K562 (cell line): ENCODE measurements around the gene AFF2. TPM values are rescaled to one million over a fixed set of nuclear protein-coding genes. Genes with fewer than 3 reads are reported as not detected.

ENCODE experiments used
- ATAC-seq: fragments of 200-7000 bp; cut with Tn5 transposase; 3 replicates; pipeline ENCODE4 v1.9.1; 2020; ENCODE audit warnings: moderate library complexity
- BruUV-seq: library from RNA; stranded (reverse); fragments of 400-500 nt; replicated peaks from 2 replicates; lab custom pipeline; 2021; lab: Mats Ljungman, UMichigan
- CTCF ChIA-PET: fragments of 300-600 bp; formaldehyde crosslinking; extraction: SDS; loops from one replicate; lab custom pipeline; 2021; ENCODE audit warnings: low intra/inter-chr PET ratio; lab: Yijun Ruan, JAX
- POLR2A ChIA-PET: fragments of 300-600, 350-650 bp; sonication (Branson Sonifier 250); formaldehyde crosslinking; extraction: SDS; loops from one replicate; lab custom pipeline; 2021; ENCODE audit warnings: antibody characterized with exemption, inconsistent platforms; lab: Yijun Ruan, JAX
- DNase-seq, 4 experiments: peaks; one replicate each; pipeline versions ENCODE4 v3.0.0 to v3.0.0-alpha.2; 2011 to 2018; ENCODE audit warnings: low spot score in 3 of 4, mixed read lengths in 3 of 4; ENCODE audit errors: extremely low read depth in 1 of 4
- FAIRE-seq: peaks from 2 replicates; lab custom pipeline; 2011; peaks lifted over from hg19 to GRCh38; lab: Jason Lieb, UNC
- H2AFZ ChIP-seq: 2 replicates; pipeline ENCODE4 v1.6.0; 2011; ENCODE audit warnings: low read depth, low read length, control low read depth, inconsistent platforms
- H3K27ac ChIP-seq: fragments of 200-600 bp; 3 replicates; pipeline ENCODE4 v1.8.0; 2011; ENCODE audit warnings: low read depth, mild to moderate bottlenecking, control low read depth, inconsistent platforms, low read length, moderate library complexity, mixed read lengths; ENCODE audit errors: extremely low read depth
- H3K27me3 ChIP-seq, 2 experiments: fragments of 300-600 bp in 1 of 2; 2 replicates in 1 of 2; 3 replicates in 1 of 2; pipeline versions ENCODE4 v1.6.0 to v1.8.0; 2011; ENCODE audit warnings: inconsistent platforms in 2 of 2, low read length in 2 of 2, mild to moderate bottlenecking in 1 of 2, mixed read lengths in 1 of 2, moderate library complexity in 1 of 2; ENCODE audit not compliant: control insufficient read depth in 2 of 2, insufficient read depth in 2 of 2
- H3K36me3 ChIP-seq: fragments of 300-600 bp; 3 replicates; pipeline ENCODE4 v1.8.0; 2011; ENCODE audit warnings: mild to moderate bottlenecking, low read length, inconsistent platforms; ENCODE audit not compliant: control insufficient read depth, insufficient read depth
- H3K4me1 ChIP-seq, 2 experiments: fragments of 200-600 bp in 1 of 2; replicated peaks in 1 of 2; 2 replicates in 1 of 2; 3 replicates in 1 of 2; pipeline versions ENCODE4 v1.5.1 to v1.8.0; 2011; ENCODE audit warnings: inconsistent platforms in 2 of 2, low read length in 2 of 2, mild to moderate bottlenecking in 1 of 2, mixed read lengths in 1 of 2, moderate library complexity in 1 of 2; ENCODE audit not compliant: control insufficient read depth in 2 of 2, insufficient read depth in 2 of 2
- H3K4me2 ChIP-seq: 2 replicates; pipeline ENCODE4 v1.6.1; 2011; ENCODE audit warnings: low read length, control low read depth, inconsistent platforms, mixed read lengths; ENCODE audit not compliant: insufficient read depth
- H3K4me3 ChIP-seq: fragments of 200-600 bp; sonication (generic), shearing (Covaris generic); 2 replicates; pipeline ENCODE4 v1.5.1; 2016; ENCODE audit warnings: control low read depth, inconsistent platforms
- H3K79me2 ChIP-seq: fragments of 200-600 bp; 3 replicates; pipeline ENCODE4 v1.8.0; 2011; ENCODE audit warnings: low read length, inconsistent platforms; ENCODE audit not compliant: control insufficient read depth, insufficient read depth
- H3K9ac ChIP-seq, 2 experiments: 2 replicates each; pipeline versions ENCODE4 v1.6.0 to v1.6.1; 2011; ENCODE audit warnings: low read depth in 2 of 2, low read length in 2 of 2, control low read depth in 1 of 2, inconsistent platforms in 1 of 2, mild to moderate bottlenecking in 1 of 2, mixed read lengths in 1 of 2; ENCODE audit not compliant: insufficient read depth in 1 of 2
- H3K9me1 ChIP-seq: one replicate; pipeline ENCODE4 v1.6.0; 2011; ENCODE audit warnings: inconsistent platforms, mild to moderate bottlenecking, low read length, moderate library complexity; ENCODE audit not compliant: control insufficient read depth, insufficient read depth
- H3K9me3 ChIP-seq: replicated peaks from 2 replicates; pipeline ENCODE4 v1.5.1; 2011; ENCODE audit warnings: low read depth, low read length, inconsistent platforms; ENCODE audit not compliant: control insufficient read depth, insufficient read depth
- H4K20me1 ChIP-seq: replicated peaks from 2 replicates; pipeline ENCODE4 v1.6.1; 2011; ENCODE audit warnings: low read length, inconsistent platforms, mixed read lengths; ENCODE audit not compliant: control insufficient read depth, insufficient read depth
- BHLHE40 ChIP-seq: IDR thresholded peaks from 2 replicates; pipeline ENCODE4 v1.6.1; 2011; ENCODE audit warnings: low read length, improper control_type of control experiment
- ETV6 ChIP-seq, 3 experiments: fragments of 150-350 bp in 1 of 3; sonication (generic) in 1 of 3; formaldehyde crosslinking in 1 of 3; IDR thresholded peaks; 2 replicates each; pipeline versions ENCODE4 v1.6.1 to v1.8.0; 2014 to 2022; ENCODE audit warnings: borderline replicate concordance in 2 of 3, low read depth in 2 of 3, antibody characterized with exemption in 1 of 3, low read length in 1 of 3, mild to moderate bottlenecking in 1 of 3, missing genetic modification reagents in 1 of 3
- IFI16 ChIP-seq: fragments of 250-450 bp; sonication (Bioruptor Pico); IDR thresholded peaks from 2 replicates; pipeline ENCODE4 v2.1.2; 2022; ENCODE audit warnings: mild to moderate bottlenecking, inconsistent platforms
- JUND ChIP-seq, 2 experiments: IDR thresholded peaks; 2 replicates in 1 of 2; 3 replicates in 1 of 2; pipeline ENCODE4 v1.6.1; 2011; ENCODE audit warnings: borderline replicate concordance in 2 of 2, low read depth in 2 of 2, low read length in 2 of 2, improper control_type of control experiment in 1 of 2, missing biosample characterization in 1 of 2, missing genetic modification characterization in 1 of 2, missing genetic modification reagents in 1 of 2
- MBD2 ChIP-seq: sonication (generic); IDR thresholded peaks from 2 replicates; pipeline ENCODE4 v1.6.1; 2016; ENCODE audit warnings: low read depth, borderline replicate concordance
- NFIX ChIP-seq: fragments of 250-450 bp; sonication (Bioruptor Pico); IDR thresholded peaks from 2 replicates; pipeline ENCODE4 v1.4.0; 2020; ENCODE audit warnings: low read depth, mild to moderate bottlenecking, moderate library complexity
- NONO ChIP-seq, 2 experiments: fragments of 200-400 bp in 1 of 2; fragments of 450-650 bp in 1 of 2; formaldehyde crosslinking in 1 of 2; IDR thresholded peaks; 2 replicates each; pipeline ENCODE4 v1.6.1; 2017; ENCODE audit warnings: low read depth in 2 of 2, mild to moderate bottlenecking in 2 of 2, moderate library complexity in 2 of 2, low read length in 1 of 2
- NUFIP1 ChIP-seq: fragments of 450-650 bp; IDR thresholded peaks from 2 replicates; pipeline ENCODE4 v1.6.1; 2018; ENCODE audit not compliant: partially characterized antibody
- RBM39 ChIP-seq: fragments of 200-400 bp; formaldehyde crosslinking; optimal IDR thresholded peaks from 2 replicates; pipeline ENCODE3; 2018; ENCODE audit warnings: low read depth, low read length
- TRIM25 ChIP-seq: fragments of 450-650 bp; IDR thresholded peaks from 2 replicates; pipeline ENCODE4 v1.7.0; 2016; ENCODE audit warnings: borderline replicate concordance
- ZBTB26 ChIP-seq: fragments of 450-650 bp; formaldehyde crosslinking; IDR thresholded peaks from 2 replicates; pipeline ENCODE4 v1.4.0; 2022; ENCODE audit warnings: missing genetic modification characterization
- ZKSCAN3 ChIP-seq: fragments of 250-450 bp; sonication (Bioruptor Pico); IDR thresholded peaks from 2 replicates; pipeline ENCODE4 v1.4.0; 2020
- ZNF134 ChIP-seq: fragments of 250-450 bp; sonication (Bioruptor Pico); conservative IDR thresholded peaks from 2 replicates; pipeline ENCODE4 v1.4.0; 2020
- WGBS: fragments of 100-300 bp; shearing (Covaris generic); methylation state at CpG from one replicate; pipeline ENCODE4 v1.1.6; 2016; ENCODE audit warnings: low coverage, mixed read lengths; ENCODE audit not compliant: insufficient coverage; ENCODE audit errors: missing lambda C conversion rate; 5-methylcytosine and 5-hydroxymethylcytosine counted together
- in situ Hi-C: fragments of 300-500 bp; cut with MboI; formaldehyde crosslinking; loops from 4 replicates; pipeline ENCODE4 v1.15.0; 2018; ENCODE audit warnings: inconsistent platforms, mixed read lengths
- intact Hi-C: fragments of 100-400 bp; cut with micrococcal nuclease; formaldehyde crosslinking; loops from 2 replicates; pipeline ENCODE4 v1.14.2; 2022
- polyA plus RNA-seq, 8 experiments: library from polyadenylated mRNA; depleted of rRNA in 4 of 8; stranded (reverse) in 5 of 8; unstranded in 3 of 8; fragments of >200 nt; fragmentation: Nextera tagmentation in 2 of 8; fragmentation: Illumina TruSeq in 1 of 8; extraction: Ambion mirVana in 2 of 8; extraction: Trizol in 1 of 8; gene quantifications; 2 replicates each; pipeline versions ENCODE4 v1.2.1 to v1.2.3, GENCODE V29; 2011 to 2014; ENCODE audit warnings: inconsistent platforms in 1 of 8, missing spikeins in 1 of 8
- total RNA-seq, 7 experiments: library from RNA; depleted of rRNA in 6 of 7; stranded (reverse); fragments of >200 nt in 6 of 7; fragmentation: Illumina TruSeq in 2 of 7; extraction: Trizol in 2 of 7; gene quantifications; 2 replicates each; pipeline versions ENCODE4 v1.2.1 to v1.2.3, GENCODE V29; 2011 to 2021; ENCODE audit warnings: low replicate concordance in 1 of 7
- TF ChIP-seq, protein P1 (sequence below): fragments of 450-650 bp; formaldehyde crosslinking; IDR thresholded peaks from 2 replicates; pipeline ENCODE4 v1.4.0; 2020; ENCODE audit warnings: mild to moderate bottlenecking, mixed read lengths
- TF ChIP-seq, protein P2 (sequence below): fragments of 450-650 bp; IDR thresholded peaks from 2 replicates; pipeline ENCODE4 v1.6.1; 2016

Gene AFF2
- total and polyA plus RNA-seq, 9 of the 15 experiments (the other 6 are each of a cell fraction or from before 2014, with no cell fraction given) = 0.01 to 0.20 (median 0.07) TPM

GRCh38 chrX:148728901-148729300, 228.5 kb downstream of the AFF2 start:
- BruUV-seq = no TSS peak

More at GRCh38 chrX:148728901-148729300, 228.5 kb downstream of the AFF2 start:
- Histone ChIP-seq H2AFZ (no peak overlapping the region), H3K36me3 (no peaks in the 10 kb centered on the region), H3K9ac (no peak overlapping the region), H3K4me1 (no peaks in the 10 kb centered on the region), H3K27me3 (no peaks in the 10 kb centered on the region), H3K4me3 (no peak overlapping the region), H3K9me3 (no peaks in the 10 kb centered on the region), H4K20me1 (no peaks in the 10 kb centered on the region), H3K79me2 (no peaks in the 10 kb centered on the region), H3K27ac (no peak overlapping the region), H3K4me2 (no peak overlapping the region), H3K9me1 (no peaks in the 10 kb centered on the region)
- 1% methylated on average over 5 of the region's 5 CpGs for WGBS
- POLR2A ChIA-PET = no interaction called here
- DNase-seq (no peak), ATAC-seq (no peak), FAIRE-seq (no peak)
- intact Hi-C loops (no loop called here), in situ Hi-C loops (no loop called here)
- no peak for TF ChIP-seq RBM39
- no peak for TF ChIP-seq ZKSCAN3 (CRISPR knock-in tag)
- no peak for TF ChIP-seq JUND (IDR thresholded peaks at IDR 0.05; ENCODE audit: borderline replicate concordance, low read depth, low read length)
- no peak for TF ChIP-seq JUND (tag; IDR thresholded peaks at IDR 0.05; ENCODE audit: borderline replicate concordance, low read depth, low read length)
- no peak for TF ChIP-seq TRIM25
- no peak for TF ChIP-seq ZNF134 (CRISPR knock-in tag)
- no peak for TF ChIP-seq ETV6 (IDR thresholded peaks at IDR 0.05; ENCODE audit: borderline replicate concordance in 1 of 2, low read depth in 2 of 2, low read length in 1 of 2)
- no peak for TF ChIP-seq ETV6 (CRISPR knock-in tag; IDR thresholded peaks at IDR 0.05; ENCODE audit: borderline replicate concordance)
- no peak for TF ChIP-seq NUFIP1
- no peak for TF ChIP-seq BHLHE40
- TF ChIP-seq ZBTB26 (CRISPR knock-in tag) = no peak
- TF ChIP-seq, protein P1, sequence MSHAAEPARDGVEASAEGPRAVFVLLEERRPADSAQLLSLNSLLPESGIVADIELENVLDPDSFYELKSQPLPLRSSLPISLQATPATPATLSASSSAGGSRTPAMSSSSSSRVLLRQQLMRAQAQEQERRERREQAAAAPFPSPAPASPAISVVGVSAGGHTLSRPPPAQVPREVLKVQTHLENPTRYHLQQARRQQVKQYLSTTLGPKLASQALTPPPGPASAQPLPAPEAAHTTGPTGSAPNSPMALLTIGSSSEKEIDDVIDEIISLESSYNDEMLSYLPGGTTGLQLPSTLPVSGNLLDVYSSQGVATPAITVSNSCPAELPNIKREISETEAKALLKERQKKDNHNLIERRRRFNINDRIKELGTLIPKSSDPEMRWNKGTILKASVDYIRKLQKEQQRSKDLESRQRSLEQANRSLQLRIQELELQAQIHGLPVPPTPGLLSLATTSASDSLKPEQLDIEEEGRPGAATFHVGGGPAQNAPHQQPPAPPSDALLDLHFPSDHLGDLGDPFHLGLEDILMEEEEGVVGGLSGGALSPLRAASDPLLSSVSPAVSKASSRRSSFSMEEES (CRISPR knock-in tag) = no peak
- no peak for TF ChIP-seq NONO (IDR thresholded peaks at IDR 0.05; ENCODE audit: low read depth in 2 of 2, low read length in 1 of 2)
- no peak for TF ChIP-seq MBD2
- TF ChIP-seq NFIX (CRISPR knock-in tag) = no peak
- TF ChIP-seq, protein P2, sequence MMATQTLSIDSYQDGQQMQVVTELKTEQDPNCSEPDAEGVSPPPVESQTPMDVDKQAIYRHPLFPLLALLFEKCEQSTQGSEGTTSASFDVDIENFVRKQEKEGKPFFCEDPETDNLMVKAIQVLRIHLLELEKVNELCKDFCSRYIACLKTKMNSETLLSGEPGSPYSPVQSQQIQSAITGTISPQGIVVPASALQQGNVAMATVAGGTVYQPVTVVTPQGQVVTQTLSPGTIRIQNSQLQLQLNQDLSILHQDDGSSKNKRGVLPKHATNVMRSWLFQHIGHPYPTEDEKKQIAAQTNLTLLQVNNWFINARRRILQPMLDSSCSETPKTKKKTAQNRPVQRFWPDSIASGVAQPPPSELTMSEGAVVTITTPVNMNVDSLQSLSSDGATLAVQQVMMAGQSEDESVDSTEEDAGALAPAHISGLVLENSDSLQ = no peak
- no peak for TF ChIP-seq IFI16
- CTCF ChIA-PET = no interaction called here
